HG03354 (cell line): ENCODE results near the gene GSTT4.
"Not testable (repeated sequence)": the region's sequence is repeated elsewhere in the genome, so short reads cannot be mapped to it uniquely, and the experiment has no call there.

Experiments
- ATAC-seq: cut with Tn5 transposase; IDR thresholded peaks from one replicate; pipeline ENCODE4 v1.9.1; 2021; ENCODE audit warnings: mild to moderate bottlenecking; ENCODE audit not compliant: unreplicated experiment, poor library complexity, severe bottlenecking

The GSTT4 gene

DNA sequence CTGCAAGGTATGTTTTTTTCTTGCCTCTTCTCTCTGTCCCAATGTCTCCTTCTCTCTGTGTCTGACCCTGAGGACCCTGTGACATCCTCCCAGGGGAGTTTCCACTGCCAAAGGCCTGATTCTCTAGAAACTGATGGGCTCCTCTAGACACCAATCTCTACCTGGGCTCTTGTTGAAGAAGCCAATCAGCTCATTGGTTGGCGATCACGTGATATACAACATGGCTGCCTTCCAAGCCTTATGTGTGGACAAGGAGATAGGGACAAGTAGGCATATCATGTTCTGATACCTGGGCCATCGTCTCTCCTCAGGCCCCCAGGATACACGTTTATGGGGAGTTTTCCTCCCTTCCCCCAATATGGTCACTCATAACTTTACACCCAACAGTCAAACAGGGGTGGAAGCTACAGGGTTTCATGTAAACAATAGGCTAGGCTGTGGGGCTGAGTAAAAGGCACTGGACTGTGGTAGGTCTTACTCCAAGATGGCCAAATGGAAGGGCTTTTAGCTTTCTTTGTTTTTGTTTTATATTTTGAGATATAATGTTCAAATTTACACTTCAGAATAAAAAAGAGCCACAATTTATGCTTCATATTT is 11.6 kb downstream of the GSTT4 start:
- ATAC-seq = not testable (repeated sequence)

GRCh38 chr22:23993080-23993479 is 12.2 kb downstream of the GSTT4 start:
- ATAC-seq = not testable (repeated sequence)

DNA sequence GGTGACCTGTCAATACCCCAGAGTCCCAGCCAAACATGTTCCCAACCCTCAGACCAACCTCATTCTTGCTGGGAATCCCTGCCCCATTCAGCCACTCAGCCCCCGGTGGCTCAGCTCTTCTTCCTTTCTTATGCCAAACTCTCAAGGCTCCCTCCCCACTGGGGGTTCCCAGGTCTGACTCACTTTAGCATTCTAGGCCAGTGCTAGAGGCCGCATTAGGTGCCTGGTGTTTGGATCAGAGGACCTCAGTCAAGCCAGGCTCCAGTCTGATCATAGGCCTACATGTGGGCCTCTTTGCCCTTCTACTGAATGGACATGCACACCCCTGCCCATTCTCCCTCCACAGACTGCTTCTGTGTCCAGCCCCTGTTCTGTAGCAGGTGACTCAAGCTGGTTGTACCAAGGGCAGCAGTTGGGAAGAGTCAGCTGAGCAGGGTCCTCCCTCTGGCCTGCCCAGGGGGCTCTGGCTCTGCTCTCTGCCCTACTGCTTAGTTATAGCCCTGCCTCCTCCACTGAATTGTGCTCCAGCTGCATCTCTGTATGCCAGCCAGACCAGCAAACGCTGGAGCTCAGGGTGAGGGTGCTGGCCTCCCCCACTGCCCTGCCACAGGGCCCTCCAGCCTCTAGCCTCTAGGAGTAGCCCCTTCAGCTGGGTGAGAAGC is 15.5 kb downstream of the GSTT4 start:
- ATAC-seq = not testable (repeated sequence)

DNA sequence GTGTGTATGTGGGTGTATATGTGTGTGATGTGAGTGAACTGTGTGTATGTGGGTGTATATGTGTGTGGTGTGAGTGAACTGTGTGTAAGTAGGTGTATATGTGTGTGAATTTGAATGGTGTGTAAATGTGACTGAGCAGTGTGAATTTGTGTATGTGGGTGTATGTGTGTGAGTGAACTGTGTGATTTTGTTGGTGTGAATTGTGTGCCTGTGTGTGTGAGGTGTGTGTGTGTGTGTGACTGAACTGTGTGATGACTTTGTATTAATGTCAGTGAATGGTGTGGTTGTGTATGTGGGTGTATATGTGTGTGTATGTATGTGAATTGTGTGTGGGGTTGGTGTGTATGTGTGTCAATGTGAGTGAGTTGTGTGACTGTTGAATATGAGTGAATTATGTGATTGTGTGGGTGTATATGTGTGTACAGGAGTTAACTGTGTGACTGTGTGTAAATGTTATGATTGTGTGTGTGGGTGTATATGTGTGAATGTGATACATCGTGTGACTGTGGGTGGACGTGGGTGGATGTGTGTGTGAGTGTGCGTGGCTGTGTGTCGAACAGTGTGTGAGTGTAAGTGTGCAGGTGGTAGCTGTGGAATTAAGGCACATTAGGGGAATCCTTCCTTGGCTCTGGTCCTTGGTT is 18.6 kb downstream of the GSTT4 start:
- not testable (repeated sequence) for ATAC-seq

- ATAC-seq = not testable (repeated sequence)
These were observed 19.2 kb downstream of the GSTT4 start for GRCh38 chr22:23986089-23986488.

GRCh38 chr22:23984430-23984829 is 20.8 kb downstream of the GSTT4 start:
- no peak for ATAC-seq

- ATAC-seq = not testable (repeated sequence)
These were observed 24.7 kb downstream of the GSTT4 start for GRCh38 chr22:23980567-23980966.

- not testable (repeated sequence) for ATAC-seq
These were observed 25.6 kb downstream of the GSTT4 start, which contains the start of gene GSTT2 for GRCh38 chr22:23979557-23980240. TSS of gene GSTT2 (plus strand) at chr22:23980134.

DNA sequence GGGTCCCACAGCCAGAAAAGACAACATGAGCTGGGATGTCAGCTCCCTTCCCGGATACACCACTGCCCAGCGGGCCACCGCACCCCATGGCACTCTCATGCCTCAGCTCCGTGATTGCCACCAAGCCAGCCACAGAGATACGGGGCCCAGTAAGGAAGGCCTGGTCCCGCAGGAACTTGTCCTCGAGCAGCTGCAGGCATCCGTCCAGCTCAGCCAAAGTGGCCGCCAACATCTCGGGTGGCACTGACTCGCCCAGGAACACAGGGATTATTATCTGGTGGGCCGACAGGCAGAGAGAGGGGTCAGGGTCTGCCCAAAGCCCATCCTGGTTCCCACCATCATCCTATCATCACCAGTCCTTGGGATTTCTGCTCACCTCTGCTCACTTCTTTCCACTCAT is 27.9 kb downstream of the GSTT4 start:
- ATAC-seq = not testable (repeated sequence)

DNA sequence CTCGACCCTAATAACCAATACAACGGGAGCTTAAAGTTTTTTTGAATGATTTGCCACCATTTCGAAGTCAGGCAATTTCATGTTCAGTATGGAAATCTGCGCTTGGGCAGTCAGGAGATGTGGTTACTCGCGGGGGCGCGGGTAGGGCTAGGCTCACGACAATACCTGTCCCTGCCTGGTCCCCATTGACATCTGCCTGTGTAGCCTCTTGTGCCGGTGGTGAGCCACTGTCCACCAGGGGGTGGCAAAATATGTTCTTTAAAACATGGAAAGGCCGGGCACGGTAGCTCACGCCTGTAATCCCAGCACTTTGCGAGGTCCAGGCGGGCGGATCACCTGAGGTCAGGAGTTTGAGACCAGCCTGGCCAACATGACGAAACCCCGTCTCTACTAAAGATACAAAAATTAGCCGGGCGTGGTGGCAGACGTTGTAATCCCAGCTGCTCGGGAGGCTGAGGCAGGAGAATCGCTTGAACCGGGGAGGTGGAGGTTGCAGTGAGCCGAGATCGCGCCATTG is 30.4 kb downstream of the GSTT4 start:
- peak; percentile 42 for ATAC-seq

- peak; percentile 96 for ATAC-seq
These were observed 30.9 kb downstream of the GSTT4 start, which contains the start of gene DDT for GRCh38 chr22:23974345-23974744. TSS of gene DDT (minus strand) at chr22:23974441. CDS start at chr22:23974414, 27 bp downstream.

GRCh38 chr22:23971927-23972326 is 33.3 kb downstream of the GSTT4 start:
- not testable (repeated sequence) for ATAC-seq

DNA sequence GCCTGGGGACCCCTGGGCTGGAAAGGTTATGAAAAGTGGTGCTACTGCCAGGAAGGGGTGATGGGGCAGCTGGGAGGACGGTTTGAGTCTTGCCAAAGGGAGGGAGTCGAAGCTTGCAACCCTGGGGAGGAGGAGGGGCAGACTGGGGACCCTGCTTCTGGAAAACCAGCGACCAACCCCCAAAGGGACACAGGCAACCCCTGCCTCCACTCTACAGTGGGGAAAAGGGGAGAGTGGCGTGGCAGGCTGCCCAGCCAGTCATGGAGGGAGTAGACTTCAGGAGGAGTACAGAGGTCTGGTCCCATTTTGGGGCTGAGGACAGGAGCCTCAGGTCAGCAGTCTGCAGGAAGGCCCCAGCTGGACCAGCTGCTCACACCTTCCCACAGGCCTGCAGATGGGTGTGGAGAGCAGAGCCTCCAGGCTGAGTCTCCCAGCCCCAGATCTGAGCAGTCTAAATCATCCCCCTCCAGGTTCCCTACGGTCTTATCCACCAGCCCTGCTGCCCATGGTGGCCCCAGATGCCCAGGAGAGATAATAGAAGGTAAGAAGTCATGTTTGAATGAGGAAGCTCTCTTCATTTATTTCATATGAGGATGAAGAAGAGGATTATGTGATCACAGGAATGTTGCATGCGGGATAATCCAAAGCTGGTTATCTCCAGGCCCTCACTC is 34.3 kb downstream of the GSTT4 start:
- ATAC-seq = no peak

- ATAC-seq = no peak
These were observed 35.0 kb downstream of the GSTT4 start for GRCh38 chr22:23970201-23970641.

DNA sequence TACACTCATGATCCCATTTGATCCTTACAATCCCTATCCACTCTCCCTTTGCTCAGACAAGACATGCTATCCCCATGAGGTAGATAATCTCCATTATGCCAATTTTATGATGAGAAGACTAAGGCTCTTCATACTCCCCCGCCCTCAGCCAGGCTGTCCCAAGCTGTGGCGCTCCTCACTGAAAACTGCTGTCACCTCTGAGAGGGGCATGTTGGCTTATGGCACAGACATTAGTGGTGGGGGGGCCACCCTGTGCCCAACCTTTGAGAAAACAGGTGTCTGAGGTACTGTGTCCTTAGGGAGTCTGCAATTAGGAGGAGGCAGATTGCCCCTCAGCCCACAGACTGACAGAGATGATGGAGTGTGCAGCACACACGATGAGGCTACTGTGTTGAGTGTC is 36.2 kb downstream of the GSTT4 start:
- ATAC-seq = no peak

GRCh38 chr22:23966568-23966967 is 38.7 kb downstream of the GSTT4 start, which contains the start of gene DDTL:
TSS of gene DDTL (plus strand) at chr22:23966888. CDS start at chr22:23966915, 27 bp downstream.
- ATAC-seq = peak; percentile 95

GRCh38 chr22:23966094-23966493 is 39.2 kb downstream of the GSTT4 start:
- ATAC-seq = peak; percentile 39

DNA sequence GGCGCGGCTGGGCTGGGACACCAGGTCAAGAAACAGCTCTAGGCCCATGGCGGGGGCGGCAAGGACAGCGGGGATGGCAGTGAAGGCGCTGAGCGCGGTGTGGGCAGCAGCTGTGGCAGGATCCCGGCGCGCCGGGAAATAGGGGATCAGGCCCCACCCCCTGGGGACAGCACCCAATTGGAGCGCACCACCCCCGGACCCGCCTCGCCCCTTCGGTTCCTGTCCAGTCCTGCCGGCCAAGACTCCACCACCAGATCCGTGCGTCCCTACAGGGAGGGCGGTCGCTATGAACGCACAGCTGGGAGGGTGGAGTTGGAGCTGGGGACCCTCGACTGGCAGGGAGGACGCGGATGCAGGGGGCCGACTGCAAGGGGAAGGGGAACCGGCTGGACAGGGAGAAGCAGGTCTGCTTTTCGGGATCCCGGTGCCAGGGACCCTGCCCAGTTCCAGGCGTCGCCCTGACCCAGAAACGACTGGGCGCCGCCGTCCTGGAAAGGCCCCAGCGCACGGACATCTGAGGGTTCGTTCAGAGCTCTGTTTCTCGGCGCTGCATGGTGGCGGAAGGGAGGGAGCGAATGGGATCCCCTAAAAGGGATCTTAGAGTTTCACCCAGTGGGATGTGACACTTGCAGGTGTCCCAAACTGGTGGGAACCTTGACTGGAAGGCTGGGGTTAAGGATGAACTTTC is 44.0 kb downstream of the GSTT4 start, which contains the start of gene GSTT2B:
Gene GSTT2B, minus strand, starts transcription at position 112 of the 688 bp plus-strand sequence. Its CDS starts 64 bp downstream, at position 48.
- ATAC-seq = not testable (repeated sequence)
